Measurements from ENCODE around the gene PA2G4.

DNA sequence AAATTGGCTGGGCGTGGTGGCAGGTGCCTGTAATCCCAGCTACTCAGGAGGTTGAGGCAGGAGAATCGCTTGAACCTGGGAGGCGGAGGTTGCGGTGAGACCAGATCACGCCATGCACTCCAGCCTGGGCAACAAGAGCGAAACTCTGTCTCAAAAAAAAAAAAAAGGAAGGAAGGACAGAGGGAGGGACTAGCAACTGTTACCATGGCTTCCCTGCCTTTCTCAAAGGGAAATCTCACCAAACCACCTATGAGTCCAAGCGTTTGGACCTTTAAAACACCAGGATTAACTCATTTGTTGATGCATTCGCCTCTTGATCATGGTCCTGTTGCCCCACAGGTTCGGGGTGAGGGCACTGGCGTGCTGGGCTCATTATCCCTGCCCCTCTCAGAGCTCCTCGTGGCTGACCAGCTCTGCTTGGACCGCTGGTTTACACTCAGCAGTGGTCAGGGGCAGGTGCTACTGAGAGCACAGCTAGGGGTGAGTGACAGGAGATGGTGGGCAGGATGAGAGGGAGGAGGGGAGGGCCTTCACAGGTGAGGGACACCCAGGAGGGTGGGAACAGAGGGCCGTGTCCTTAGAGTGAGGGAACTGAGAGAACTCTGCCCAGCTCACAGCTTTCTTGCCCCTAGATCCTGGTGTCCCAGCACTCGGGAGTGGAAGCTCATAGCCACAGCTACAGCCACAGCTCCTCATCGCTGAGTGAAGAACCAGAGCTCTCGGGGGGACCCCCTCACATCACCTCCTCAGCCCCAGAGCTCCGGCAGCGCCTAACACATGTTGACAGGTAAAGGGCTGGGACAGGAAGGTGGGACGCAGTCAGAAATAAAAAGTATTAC, 37.8 kb downstream of the PA2G4 start:
- TF ChIP-seq, protein P1, sequence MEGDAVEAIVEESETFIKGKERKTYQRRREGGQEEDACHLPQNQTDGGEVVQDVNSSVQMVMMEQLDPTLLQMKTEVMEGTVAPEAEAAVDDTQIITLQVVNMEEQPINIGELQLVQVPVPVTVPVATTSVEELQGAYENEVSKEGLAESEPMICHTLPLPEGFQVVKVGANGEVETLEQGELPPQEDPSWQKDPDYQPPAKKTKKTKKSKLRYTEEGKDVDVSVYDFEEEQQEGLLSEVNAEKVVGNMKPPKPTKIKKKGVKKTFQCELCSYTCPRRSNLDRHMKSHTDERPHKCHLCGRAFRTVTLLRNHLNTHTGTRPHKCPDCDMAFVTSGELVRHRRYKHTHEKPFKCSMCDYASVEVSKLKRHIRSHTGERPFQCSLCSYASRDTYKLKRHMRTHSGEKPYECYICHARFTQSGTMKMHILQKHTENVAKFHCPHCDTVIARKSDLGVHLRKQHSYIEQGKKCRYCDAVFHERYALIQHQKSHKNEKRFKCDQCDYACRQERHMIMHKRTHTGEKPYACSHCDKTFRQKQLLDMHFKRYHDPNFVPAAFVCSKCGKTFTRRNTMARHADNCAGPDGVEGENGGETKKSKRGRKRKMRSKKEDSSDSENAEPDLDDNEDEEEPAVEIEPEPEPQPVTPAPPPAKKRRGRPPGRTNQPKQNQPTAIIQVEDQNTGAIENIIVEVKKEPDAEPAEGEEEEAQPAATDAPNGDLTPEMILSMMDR (IDR thresholded peaks at IDR 0.05; ENCODE audit: borderline replicate concordance, extremely low read depth, low read length, poor library complexity, severe bottlenecking) = no peak
- TF ChIP-seq EZH2 (IDR thresholded peaks at IDR 0.05; ENCODE audit: borderline replicate concordance, low read depth, low read length, severe bottlenecking) = no peak
